Embryonic facial prominence (tissue), 1 donor: ENCODE data around the gene DAGLA.
"Not testable (repeated sequence)": the region's sequence is repeated elsewhere in the genome, so short reads cannot be mapped to it uniquely, and the experiment has no call there.

ENCODE experiments used
- DNase-seq: peaks from one replicate; pipeline ENCODE4 v3.0.0-alpha.2; 2016; ENCODE audit errors: extremely low spot score

Gene DAGLA, protein sequence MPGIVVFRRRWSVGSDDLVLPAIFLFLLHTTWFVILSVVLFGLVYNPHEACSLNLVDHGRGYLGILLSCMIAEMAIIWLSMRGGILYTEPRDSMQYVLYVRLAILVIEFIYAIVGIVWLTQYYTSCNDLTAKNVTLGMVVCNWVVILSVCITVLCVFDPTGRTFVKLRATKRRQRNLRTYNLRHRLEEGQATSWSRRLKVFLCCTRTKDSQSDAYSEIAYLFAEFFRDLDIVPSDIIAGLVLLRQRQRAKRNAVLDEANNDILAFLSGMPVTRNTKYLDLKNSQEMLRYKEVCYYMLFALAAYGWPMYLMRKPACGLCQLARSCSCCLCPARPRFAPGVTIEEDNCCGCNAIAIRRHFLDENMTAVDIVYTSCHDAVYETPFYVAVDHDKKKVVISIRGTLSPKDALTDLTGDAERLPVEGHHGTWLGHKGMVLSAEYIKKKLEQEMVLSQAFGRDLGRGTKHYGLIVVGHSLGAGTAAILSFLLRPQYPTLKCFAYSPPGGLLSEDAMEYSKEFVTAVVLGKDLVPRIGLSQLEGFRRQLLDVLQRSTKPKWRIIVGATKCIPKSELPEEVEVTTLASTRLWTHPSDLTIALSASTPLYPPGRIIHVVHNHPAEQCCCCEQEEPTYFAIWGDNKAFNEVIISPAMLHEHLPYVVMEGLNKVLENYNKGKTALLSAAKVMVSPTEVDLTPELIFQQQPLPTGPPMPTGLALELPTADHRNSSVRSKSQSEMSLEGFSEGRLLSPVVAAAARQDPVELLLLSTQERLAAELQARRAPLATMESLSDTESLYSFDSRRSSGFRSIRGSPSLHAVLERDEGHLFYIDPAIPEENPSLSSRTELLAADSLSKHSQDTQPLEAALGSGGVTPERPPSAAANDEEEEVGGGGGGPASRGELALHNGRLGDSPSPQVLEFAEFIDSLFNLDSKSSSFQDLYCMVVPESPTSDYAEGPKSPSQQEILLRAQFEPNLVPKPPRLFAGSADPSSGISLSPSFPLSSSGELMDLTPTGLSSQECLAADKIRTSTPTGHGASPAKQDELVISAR

DNA sequence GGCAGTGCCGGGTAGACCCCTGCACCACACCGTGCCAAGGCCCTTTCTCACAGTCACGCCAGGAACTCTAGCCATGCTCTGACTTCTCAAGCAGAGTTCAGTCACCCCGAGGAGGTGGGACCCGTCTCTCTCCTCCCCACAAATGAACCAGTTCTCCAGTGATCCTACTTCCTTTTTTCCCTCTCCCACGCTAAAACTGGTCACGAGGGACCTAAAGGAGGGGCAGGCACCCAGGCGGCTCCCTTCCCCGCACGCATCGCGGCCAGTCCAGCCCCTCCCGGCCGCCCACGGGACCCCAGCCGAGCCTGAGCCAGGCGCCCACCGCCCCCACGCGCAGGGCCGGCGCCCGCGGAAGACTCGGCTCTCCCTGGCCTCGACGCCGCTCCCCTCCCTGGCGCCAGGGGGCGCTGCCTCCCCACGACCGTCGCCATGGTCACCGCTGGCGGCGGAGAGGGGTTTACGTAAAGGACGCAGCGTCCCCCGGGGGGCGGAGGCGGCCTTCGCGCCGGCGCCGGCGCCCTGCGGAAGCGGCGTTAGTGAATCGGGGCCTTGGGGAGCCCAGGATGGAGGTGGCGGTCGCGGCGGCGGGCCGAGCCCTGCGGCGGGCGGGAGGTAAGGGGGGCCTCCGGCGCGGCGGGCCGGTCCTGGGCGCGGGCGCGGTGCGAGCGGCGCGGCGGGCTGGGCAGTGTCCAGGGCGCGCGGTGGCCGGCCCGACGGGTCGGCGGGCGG is at the start of gene DAGLA:
TSS of gene DAGLA (plus strand) at position 499 of the 729 bp plus-strand sequence. CDS start 39,765 bp downstream, outside the sequence.
- peak; percentile 34 for DNase-seq

DNA sequence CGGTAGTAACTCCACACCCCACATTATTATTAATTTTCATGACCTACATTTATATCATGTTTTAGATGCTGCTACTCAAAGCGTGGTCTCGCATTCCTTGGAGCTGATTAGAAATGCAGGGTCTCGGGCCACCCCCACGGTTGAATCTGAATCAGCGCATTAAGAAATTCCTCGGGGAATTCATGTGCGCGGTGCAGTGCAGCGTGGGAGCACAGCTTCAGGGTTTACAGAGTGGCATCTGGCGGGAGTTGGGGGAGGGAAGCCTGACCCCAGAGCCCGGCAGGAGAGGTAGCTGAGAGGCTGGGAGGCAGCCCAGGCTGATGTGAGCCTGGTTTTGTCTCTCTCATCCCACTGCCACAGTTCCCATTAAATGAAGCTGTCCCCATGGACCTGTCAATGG is 48.1 kb upstream of the DAGLA start:
- DNase-seq, result no peak

- DNase-seq, result no peak
Observed at GRCh38 chr11:61635304-61635703, 44.9 kb upstream of the DAGLA start.

GRCh38 chr11:61635787-61636186 is 44.4 kb upstream of the DAGLA start:
- no peak for DNase-seq

- no peak for DNase-seq
Observed at GRCh38 chr11:61636676-61637075, 43.5 kb upstream of the DAGLA start.

DNA sequence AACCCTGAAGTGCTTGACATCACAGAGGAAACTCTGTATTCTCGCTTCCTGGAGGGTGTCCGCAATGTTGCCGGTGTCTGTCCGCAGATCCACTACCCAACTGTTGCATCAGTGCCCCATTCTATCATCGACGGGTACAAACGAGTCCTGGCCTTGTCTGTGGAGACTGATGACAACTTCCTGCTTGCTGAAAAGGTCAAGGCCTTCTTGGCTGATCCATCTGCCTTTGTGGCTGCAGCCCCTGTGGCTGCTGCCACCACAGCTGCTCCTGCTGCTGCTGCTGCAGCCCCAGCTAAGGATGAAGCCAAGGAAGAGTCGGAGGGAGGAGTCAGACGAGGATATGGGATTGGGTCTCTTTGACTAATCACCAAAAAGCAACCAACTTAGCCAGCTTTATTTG is 42.9 kb upstream of the DAGLA start:
- DNase-seq, result no peak

- no peak for DNase-seq
Observed at GRCh38 chr11:61639816-61640443, 40.3 kb upstream of the DAGLA start.

GRCh38 chr11:61642162-61642561 is 38.0 kb upstream of the DAGLA start:
- DNase-seq, result no peak

DNA sequence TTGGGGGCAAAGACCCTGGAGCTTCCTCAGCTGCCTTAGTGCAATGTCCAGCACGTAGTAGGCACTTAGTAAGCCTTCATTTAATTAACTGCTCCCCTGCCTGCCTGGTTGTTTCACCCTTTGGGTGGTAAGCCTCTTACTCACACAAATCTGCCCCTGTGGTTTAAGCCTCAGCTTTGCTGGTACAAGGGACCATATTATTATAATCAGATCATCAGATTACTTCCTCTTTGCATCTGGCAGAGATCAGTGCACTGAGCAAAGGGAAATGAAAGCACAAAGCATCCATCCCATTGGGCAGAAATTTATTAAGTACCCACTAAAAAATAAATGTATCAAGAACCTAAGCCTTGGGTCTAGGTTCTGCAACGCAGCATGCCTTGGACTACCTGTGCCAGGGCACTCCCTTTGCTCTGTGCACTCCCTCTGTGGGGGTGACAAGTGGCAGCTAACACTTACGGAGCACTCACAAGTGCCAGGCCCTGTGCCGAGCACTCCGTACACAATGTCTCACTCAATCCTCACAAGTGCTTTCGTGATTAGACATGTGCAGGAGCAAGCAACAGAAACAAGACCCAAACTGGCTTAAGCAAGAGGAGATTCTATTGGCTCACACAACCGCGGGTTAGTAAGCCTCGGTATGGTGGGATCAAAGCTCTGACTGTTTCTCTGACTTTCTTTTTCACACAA is 34.9 kb upstream of the DAGLA start:
- DNase-seq, result no peak

DNA sequence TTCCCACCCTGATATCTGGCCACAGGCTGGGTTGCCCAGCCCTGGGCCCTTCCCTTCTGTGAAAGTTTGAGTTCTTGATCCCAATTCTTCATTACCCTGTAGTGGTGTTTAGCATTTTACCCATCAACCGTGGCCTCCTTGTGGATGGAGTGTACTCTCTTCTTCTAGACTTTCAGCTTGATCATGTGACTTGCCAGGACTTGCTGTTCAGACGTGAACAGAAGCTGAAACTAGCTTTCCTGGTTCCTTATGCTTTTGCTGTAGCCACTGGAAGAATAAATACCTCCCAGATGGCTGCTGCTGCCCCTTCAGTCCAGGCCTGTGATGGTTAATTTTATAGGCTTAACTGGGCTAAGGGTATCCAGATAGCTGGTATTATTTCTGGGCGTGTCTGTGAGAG is 32.7 kb upstream of the DAGLA start:
- no peak for DNase-seq

DNA sequence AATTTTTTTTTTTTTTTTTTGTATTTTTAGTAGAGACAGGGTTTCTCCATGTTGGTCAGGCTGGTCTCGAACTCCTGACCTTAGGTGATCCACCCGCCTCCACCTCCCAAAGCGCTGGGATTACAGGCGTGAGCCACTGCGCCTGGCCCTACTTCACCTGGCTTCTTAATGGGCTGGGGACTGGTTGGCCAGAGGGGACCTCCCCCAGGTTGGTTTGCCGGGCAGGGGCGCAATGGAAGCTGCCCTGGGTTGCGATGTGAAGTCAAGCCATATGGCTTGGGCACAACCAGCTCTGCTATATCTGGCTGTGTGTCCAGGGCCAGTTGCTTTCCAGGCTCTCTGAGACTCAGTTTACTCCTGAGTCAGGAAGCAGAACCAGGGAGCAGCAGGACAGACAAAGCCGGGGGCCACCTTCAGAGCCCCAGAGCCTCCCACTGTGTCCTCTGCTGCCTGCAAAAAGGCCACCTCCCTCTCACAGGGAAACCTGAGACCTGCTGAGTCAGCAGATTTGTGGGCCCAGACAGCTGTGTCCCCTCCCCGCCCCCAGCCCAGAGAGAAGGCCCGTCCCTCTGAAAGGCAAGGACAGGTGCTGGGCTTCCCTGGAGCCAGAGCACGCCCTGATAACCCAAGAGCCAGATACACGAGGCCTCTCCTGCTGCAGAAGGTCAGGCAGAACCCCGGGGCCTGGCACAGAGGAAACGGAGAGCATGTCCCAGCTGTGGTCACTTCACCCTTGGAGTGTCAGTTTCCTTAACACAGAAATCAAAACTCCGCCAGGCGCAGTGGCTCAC is 29.2 kb upstream of the DAGLA start:
- no peak for DNase-seq

DNA sequence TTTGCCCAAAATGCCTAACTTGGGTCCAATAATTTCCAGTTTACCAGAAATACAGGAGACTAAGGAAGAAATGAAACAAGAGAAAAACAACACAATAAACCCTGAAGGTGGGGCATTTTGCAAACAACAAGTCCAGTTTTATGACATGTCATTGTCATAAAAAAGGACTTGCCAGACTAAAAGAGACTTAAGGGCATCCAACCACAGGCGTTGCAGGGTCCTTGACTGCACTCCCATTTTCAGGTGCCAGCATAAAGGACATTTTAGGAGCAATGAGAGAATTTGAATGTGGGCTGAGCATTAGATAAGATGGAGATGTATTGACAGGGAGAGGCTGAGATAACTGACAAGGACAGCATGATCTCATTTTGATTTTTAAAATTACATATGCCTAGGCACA is 28.1 kb upstream of the DAGLA start:
- DNase-seq, result no peak

DNA sequence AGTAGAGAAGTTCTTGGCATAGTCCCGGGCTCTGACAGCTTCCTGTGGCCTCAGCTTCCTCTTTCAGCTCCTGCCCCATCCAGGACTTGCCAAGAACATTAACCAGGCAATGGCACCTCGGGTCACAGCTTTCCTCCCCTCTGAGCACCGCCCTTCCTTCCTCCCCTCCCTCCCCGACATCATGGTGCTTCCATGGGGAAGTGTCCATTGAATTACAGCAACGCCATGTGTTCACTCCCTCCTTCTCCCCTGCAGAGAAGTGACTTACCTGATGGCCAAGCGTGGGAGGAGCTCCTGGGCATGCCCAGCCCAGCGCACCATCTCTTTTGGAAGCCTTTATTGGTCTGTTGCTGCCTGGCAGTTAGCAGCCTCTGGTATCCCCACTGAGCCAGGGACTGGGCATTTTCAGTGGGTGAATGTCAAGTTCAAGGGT is 25.8 kb upstream of the DAGLA start:
- no peak for DNase-seq

GRCh38 chr11:61655266-61656159 is 24.7 kb upstream of the DAGLA start:
- DNase-seq, result not testable (repeated sequence)

- DNase-seq, result no peak
Observed at GRCh38 chr11:61656347-61657077, 23.7 kb upstream of the DAGLA start.

GRCh38 chr11:61657566-61658290 is 22.5 kb upstream of the DAGLA start:
- DNase-seq, result no peak

GRCh38 chr11:61659413-61660196 is 20.6 kb upstream of the DAGLA start:
- no peak for DNase-seq
